ENCODE data around the gene CCL21. TPM values are rescaled to one million over a fixed set of nuclear protein-coding genes. Genes with fewer than 3 reads are reported as not detected.

The CCL21 gene
- total and polyA plus RNA-seq, 2 of the 13 experiments (the other 11 are each of a cell fraction or from before 2014, with no cell fraction given) = not detected

DNA sequence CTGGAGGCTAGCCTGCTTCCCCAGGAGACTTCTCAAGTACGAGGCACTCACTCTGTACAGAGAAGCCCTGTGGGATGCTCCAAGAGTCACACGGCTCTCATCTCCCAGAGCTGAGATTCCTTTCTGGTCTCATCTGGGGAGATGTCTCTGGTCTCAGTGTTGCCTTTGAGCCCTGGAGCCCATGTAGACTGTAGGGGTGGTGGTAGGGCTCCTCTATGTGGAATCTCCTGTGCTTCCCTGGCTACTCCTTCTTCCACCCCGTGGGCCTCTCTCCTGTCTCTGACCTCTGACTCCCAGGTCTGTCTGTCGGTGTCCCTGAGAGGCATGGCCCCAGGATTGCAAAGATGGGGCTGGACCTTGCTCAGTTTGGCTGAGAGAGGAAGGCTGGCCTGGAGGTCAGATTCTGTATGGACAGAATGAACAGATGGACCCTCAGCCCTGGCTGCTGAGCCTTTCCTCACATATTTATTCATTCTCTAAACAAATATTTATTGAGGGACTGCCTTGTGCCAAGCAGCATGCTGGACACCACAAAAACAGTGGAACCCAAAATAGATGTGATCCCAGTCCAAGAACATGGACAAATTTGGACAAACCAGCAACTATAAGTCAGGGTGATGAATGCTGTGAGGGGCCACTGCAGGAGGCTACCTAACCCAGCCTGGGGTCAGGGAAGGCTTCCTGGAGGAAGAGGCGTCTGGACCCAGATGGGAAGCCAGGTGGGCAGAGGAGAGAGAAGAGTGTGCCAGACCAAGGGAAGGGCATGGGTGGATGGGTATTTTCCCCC lies 21.4 kb downstream of the CCL21 start (continued):
- TF ChIP-seq, protein P1, sequence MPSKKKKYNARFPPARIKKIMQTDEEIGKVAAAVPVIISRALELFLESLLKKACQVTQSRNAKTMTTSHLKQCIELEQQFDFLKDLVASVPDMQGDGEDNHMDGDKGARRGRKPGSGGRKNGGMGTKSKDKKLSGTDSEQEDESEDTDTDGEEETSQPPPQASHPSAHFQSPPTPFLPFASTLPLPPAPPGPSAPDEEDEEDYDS (CRISPR knock-in tag; IDR thresholded peaks at IDR 0.05) = peak; percentile 30; the same call in 1 of the 2 replicates
- TF ChIP-seq EED (CRISPR knock-in tag; IDR thresholded peaks at IDR 0.05) (no peak), NCOA1 (CRISPR knock-in tag; IDR thresholded peaks at IDR 0.05) (0 out of 2 replicates have a peak, but pooled peaks have one; percentile 38), RFXANK (CRISPR knock-in tag; IDR thresholded peaks at IDR 0.05) (no peak), SAP130 (CRISPR knock-in tag; IDR thresholded peaks at IDR 0.05; ENCODE audit: low read depth) (peak; percentile 45; the same call in 1 of the 2 replicates), MEIS2 (CRISPR knock-in tag; IDR thresholded peaks at IDR 0.05) (0 out of 2 replicates have a peak, but pooled peaks have one; percentile 22), ELF3 (CRISPR knock-in tag; IDR thresholded peaks at IDR 0.05) (peak; percentile 41; the same call in 1 of the 2 replicates), POLR2AphosphoS2 (IDR thresholded peaks at IDR 0.05; ENCODE audit: low read depth, low read length) (no peak), NR2F2 (IDR thresholded peaks at IDR 0.05; ENCODE audit: borderline replicate concordance, low read depth) (peak; percentile 90), ZNF546 (CRISPR knock-in tag; conservative IDR thresholded peaks at IDR 0.05) (no peak), ZNF703 (CRISPR knock-in tag; IDR thresholded peaks at IDR 0.05; ENCODE audit: borderline replicate concordance) (no peak), CENPT (CRISPR knock-in tag; IDR thresholded peaks at IDR 0.05; ENCODE audit: low read depth) (no peak), MAF1 (CRISPR knock-in tag; IDR thresholded peaks at IDR 0.05; ENCODE audit: borderline replicate concordance) (no peak), ZSCAN31 (CRISPR knock-in tag; IDR thresholded peaks at IDR 0.05; ENCODE audit: low read depth) (no peak), ATF7 (IDR thresholded peaks at IDR 0.05) (no peak), ATF7 (CRISPR knock-in tag; IDR thresholded peaks at IDR 0.05) (no peak), ZNF441 (CRISPR knock-in tag; IDR thresholded peaks at IDR 0.05; ENCODE audit: borderline replicate concordance) (no peak), HMGA1 (CRISPR knock-in tag; conservative IDR thresholded peaks at IDR 0.05) (no peak), TGIF2 (CRISPR knock-in tag; IDR thresholded peaks at IDR 0.05) (no peak), NR1H2 (CRISPR knock-in tag; IDR thresholded peaks at IDR 0.05; ENCODE audit: borderline replicate concordance, low read depth) (no peak), HMG20B (CRISPR knock-in tag; conservative IDR thresholded peaks at IDR 0.05) (no peak), ZNF460 (CRISPR knock-in tag; IDR thresholded peaks at IDR 0.05; ENCODE audit: borderline replicate concordance) (no peak), CBFB (CRISPR knock-in tag; IDR thresholded peaks at IDR 0.05) (no peak; the same call in 1 of the 2 replicates), ZNF24 (IDR thresholded peaks at IDR 0.05) (no peak), HOXA5 (CRISPR knock-in tag; IDR thresholded peaks at IDR 0.05) (no peak)
- TF ChIP-seq, protein P2, sequence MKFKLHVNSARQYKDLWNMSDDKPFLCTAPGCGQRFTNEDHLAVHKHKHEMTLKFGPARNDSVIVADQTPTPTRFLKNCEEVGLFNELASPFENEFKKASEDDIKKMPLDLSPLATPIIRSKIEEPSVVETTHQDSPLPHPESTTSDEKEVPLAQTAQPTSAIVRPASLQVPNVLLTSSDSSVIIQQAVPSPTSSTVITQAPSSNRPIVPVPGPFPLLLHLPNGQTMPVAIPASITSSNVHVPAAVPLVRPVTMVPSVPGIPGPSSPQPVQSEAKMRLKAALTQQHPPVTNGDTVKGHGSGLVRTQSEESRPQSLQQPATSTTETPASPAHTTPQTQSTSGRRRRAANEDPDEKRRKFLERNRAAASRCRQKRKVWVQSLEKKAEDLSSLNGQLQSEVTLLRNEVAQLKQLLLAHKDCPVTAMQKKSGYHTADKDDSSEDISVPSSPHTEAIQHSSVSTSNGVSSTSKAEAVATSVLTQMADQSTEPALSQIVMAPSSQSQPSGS (CRISPR knock-in tag; IDR thresholded peaks at IDR 0.05) = peak; percentile 68; the same call in 1 of the 2 replicates
- TF ChIP-seq, protein P3, sequence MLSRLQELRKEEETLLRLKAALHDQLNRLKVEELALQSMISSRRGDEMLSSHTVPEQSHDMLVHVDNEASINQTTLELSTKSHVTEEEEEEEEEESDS (CRISPR knock-in tag; IDR thresholded peaks at IDR 0.05; ENCODE audit: borderline replicate concordance) = no peak
- TF ChIP-seq, protein P4, sequence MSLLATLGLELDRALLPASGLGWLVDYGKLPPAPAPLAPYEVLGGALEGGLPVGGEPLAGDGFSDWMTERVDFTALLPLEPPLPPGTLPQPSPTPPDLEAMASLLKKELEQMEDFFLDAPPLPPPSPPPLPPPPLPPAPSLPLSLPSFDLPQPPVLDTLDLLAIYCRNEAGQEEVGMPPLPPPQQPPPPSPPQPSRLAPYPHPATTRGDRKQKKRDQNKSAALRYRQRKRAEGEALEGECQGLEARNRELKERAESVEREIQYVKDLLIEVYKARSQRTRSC (CRISPR knock-in tag; IDR thresholded peaks at IDR 0.05; ENCODE audit: low read depth) = no peak
- TF ChIP-seq, protein P5, sequence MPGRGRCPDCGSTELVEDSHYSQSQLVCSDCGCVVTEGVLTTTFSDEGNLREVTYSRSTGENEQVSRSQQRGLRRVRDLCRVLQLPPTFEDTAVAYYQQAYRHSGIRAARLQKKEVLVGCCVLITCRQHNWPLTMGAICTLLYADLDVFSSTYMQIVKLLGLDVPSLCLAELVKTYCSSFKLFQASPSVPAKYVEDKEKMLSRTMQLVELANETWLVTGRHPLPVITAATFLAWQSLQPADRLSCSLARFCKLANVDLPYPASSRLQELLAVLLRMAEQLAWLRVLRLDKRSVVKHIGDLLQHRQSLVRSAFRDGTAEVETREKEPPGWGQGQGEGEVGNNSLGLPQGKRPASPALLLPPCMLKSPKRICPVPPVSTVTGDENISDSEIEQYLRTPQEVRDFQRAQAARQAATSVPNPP (CRISPR knock-in tag; IDR thresholded peaks at IDR 0.05) = no peak
